Activated T-helper 9 cell treated with anti-CD3 and anti-CD28 coated beads, Interleukin-2, amount 50 U/mL, for 16 hours (primary cell): ENCODE results near the gene ILF2.
"Not testable (repeated sequence)": the region's sequence is repeated elsewhere in the genome, so short reads cannot be mapped to it uniquely, and the experiment has no call there.

Experiments used
- DNase-seq: peaks from one replicate; pipeline ENCODE4 v3.0.0-alpha.2; 2020; ENCODE audit warnings: low read depth

Gene ILF2

DNA sequence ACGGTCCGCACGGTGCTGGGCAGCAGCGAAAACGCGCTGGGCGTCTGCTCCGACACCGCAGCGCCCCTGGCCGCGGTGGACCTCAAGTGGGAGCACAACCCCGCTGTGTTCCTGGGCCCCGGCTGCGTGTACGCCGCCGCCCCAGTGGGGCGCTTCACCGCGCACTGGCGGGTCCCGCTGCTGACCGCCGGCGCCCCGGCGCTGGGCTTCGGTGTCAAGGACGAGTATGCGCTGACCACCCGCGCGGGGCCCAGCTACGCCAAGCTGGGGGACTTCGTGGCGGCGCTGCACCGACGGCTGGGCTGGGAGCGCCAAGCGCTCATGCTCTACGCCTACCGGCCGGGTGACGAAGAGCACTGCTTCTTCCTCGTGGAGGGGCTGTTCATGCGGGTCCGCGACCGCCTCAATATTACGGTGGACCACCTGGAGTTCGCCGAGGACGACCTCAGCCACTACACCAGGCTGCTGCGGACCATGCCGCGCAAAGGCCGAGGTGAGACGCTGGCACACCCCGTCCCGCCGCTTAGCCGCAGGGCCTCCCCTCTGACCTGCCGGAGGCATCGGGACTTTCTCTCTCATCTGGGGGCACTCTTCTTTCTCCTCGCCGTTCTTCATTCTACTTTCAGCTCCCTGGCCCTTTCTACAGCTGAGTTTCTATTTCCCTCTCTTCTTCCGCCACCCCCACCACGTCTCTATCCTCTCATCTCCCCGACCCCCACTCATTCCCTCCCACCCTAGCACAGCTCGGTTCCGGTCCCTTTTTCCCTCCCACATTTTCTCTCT lies 8.7 kb upstream of the ILF2 start:
- DNase-seq: peak; percentile 9

GRCh38 chr1:153678519-153679336 lies 7.9 kb upstream of the ILF2 start, which contains the start of gene NPR1:
Gene NPR1 (plus strand): TSS chr1:153678688. CDS start chr1:153679109, 421 bp downstream.
- no peak for DNase-seq

DNA sequence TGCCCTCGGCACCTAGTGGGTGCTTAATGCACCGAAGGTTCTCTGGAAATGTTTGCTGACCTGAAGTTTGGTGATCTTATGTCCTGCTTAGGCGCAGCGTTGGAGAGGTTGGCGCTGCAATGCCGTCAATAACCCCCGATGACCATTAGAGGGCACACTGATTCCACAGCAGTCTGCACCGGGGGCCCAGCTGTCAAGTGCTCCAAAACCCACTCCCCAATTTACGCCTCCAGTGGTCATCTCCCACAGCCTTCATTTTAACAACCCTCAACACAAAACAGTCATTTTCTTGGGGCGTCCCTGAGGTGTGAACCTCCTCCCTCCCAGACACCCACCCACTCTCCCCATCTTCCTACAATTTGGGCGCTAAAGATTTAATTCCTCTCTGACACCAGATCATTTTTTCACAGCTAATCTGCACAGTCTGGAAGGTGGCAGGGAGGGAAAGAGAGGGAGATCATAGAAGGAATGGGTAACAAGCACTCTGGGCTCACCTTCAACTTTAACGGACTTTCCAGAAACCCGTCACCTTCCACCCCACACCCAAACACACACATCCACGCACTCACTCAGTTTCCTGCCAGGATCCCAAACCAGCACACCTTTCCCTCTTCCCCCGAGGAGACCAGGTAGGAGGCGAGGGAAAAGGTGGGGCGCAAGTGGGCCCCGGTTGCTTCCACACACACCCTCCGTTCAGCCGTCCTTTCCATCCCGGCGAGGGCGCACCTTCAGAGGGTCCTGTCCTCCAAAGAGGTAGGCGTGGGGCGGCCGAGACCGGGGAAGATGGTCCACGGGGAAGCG lies 7.1 kb upstream of the ILF2 start:
- peak; percentile 20 for DNase-seq

- no peak for DNase-seq
Observed at GRCh38 chr1:153673511-153673910, 2.7 kb upstream of the ILF2 start.

DNA sequence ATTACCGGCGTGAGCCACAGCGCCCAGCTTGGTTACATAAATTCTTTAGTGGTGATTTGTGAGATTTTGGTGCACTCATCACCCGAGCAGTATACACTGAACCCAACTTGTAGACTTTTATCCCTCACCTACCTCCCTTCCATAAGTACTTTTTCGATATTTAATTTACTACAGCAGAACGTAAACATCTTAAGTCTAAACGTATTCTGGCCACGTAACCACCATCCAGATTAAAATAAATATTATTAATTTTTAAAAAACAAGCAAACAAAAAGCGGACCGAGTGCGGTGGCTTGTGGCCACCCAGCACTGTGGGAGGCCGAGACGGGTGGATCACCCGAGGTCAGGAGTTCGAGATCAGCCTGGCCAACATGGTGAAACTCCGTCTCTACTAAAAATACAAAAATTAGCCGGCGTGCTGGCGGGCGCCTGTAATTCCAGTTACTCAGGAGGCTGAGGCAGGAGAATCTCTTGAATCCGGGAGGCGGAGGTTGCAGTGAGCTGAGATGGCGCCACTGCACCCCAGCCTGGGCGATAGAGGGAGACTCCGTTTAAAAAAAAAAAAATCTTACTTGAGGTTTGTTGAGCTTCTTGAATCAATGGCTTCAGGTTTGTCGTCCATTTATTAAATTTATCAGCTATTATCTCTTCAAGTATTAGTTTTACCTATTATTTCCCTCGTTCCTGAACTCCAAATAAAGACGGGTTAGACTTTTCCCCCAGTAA lies 998 bp upstream of the ILF2 start:
- DNase-seq: peak; percentile 11

DNA sequence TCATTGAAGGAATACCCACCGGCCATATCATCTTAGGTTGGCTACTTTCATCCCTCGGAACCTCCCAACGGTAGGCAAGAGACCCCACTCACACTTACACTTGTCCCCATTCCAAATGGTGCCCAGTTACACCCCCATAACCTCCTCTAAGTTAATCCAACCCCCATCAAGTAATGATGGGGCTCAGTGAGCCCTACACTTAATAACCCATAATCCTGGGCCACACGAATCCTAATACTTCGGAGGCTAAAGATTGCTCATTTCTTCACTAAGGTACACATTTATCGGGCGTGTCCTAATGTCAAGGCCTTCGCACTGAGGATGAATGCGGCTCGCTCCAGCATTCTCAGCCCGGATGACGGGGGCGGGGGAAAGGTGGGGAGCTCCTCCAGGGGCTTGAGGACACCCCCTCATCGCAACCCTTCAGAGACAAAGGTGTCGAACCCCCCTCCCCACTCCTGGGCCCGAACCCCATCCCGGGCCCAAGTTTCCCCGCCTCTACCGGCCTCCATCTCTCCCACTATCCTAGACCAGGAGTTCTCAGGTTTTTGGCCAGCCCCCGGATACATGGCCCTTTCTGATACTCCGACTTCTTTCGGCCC lies 435 bp downstream of the ILF2 start:
- DNase-seq: no peak

DNA sequence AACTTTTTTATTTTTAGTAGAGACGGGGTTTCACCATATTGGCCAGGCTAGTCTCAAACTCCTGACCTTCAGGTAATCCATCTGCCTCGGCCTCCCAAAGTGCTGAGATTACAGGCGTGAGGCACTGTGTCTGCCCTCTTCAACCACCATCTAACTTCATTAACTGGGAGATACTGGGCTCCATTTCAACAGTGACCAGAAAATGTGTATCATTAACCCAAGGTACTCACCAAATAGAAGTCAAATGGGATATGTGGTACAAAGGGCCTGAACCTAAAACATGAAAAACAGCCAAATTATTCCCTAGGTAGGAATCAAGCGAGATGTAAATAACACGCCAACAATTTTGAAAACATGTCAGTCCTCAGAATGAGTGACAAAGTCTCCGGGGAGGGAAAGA lies 1.2 kb downstream of the ILF2 start:
- no peak for DNase-seq

DNA sequence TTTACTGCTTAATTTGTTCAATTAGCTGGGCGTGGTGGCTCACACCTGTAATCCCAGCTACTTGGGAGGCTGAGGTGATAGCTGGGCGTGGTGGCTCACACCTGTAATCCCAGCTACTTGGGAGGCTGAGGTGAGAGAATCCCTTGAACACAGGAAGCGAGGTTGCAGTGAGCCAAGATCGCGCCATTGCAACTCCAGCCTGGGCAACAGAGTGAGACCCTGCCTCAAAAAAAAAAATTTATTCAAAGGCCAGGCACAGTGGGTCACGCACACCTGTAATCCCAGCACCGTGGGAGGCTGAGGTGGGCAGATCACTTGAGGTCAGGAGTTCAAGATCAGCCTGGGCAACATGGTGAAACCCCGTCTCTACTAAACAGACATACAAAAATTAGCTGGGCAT lies 2.1 kb downstream of the ILF2 start:
- DNase-seq: not testable (repeated sequence)

- DNase-seq: no peak
Observed at GRCh38 chr1:153667439-153667838, 3.4 kb downstream of the ILF2 start.

DNA sequence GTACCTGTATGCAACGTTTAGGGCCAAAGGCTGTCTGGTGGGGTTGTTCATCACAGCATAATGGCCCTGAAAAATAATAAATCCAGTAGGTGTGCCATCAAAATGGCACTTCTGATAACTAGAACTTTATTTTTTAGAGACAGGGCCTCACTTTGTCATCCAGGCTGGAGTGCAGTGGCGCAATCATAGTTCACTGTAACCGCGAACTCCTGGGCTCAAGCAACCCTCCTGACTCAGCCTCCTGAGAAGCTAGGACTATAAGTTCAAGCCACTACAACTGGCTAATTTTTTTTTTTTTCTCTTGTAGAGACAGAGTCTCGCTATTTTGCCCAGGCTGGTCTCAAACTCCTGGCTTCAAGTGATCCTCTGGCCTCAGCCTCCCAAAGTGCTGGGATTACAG lies 7.6 kb downstream of the ILF2 start:
- no peak for DNase-seq

- no peak for DNase-seq
Observed at GRCh38 chr1:153662269-153662668, 8.5 kb downstream of the ILF2 start.

GRCh38 chr1:153661111-153661708 lies 9.6 kb downstream of the ILF2 start:
- no peak for DNase-seq

GRCh38 chr1:153659656-153660055 lies 11.1 kb downstream of the ILF2 start:
- no peak for DNase-seq

- DNase-seq: no peak
Observed at GRCh38 chr1:153659175-153659534, 11.6 kb downstream of the ILF2 start.

DNA sequence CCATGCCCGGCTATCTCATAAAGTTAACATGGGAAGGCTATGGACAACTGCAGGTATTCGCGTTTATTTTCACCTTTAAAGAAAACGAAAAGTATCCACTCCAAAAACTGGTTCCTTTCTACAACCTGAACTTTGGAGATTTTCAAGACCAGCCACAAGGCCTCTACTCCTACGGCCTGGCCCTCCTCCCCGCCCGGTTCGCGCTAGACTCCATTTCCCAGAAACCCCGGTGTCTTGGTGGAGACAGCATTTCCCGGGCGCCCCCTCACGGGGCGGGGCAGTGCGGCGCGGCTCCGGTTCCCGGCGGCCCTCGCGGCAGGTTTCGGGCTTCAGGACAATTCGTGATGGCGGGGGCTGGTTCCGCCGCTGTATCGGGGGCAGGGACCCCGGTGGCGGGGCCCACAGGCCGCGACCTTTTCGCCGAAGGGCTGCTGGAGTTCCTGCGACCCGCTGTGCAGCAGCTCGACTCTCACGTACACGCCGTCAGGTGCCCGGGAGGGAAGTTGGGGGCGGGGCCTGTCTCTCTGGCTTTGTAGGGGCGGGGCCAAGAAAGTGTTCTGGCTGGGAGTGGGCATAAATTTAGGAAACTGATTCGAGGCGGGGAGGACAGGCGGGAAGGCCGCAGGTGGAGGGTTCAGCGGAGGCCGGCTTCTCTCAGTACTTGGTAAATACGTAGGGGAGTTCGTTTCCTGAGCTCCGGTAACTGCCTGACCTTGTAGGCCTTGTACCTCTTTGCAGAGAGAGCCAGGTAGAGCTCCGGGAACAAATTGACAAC lies 12.2 kb downstream of the ILF2 start, which contains the start of gene SNAPIN:
TSS of gene SNAPIN (plus strand) at position 304 of the 775 bp plus-strand sequence. CDS start at position 345, 41 bp downstream.
- peak; percentile 85 for DNase-seq

- no peak for DNase-seq
Observed at GRCh38 chr1:153655333-153655732, 15.5 kb downstream of the ILF2 start.

GRCh38 chr1:153652805-153653500 lies 17.8 kb downstream of the ILF2 start:
- no peak for DNase-seq

DNA sequence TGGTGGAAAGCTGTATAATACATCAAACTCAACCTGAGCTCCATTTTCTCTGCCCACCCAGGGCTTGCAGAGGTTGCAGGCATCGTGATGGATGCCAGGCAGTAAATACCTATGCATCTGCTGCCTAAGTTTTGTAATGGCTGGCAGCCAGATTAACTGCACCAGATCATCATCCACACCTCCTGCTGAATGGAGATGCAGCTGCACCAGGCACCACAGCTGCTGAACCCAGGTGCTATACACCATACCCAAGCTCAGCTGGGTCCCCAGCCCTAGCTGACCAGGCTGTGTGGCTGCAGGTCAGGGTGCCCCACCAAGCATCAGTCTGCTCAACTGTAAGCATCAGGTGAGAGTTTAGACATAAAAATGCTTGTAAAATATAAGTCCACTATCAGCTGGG lies 19.0 kb downstream of the ILF2 start:
- no peak for DNase-seq

GRCh38 chr1:153649863-153650235 lies 20.9 kb downstream of the ILF2 start:
- DNase-seq: no peak
